Pericardium fibroblast (primary cell): ENCODE measurements around the gene PPP1R7. TPM values are rescaled to one million over a fixed set of nuclear protein-coding genes. Genes with fewer than 3 reads are reported as not detected.

Experiments
- total RNA-seq: library from RNA; depleted of rRNA; stranded (reverse); fragments of >200 nt; gene quantifications from 2 replicates; pipeline ENCODE4 v1.2.3, GENCODE V29; 2015

The PPP1R7 gene, protein sequence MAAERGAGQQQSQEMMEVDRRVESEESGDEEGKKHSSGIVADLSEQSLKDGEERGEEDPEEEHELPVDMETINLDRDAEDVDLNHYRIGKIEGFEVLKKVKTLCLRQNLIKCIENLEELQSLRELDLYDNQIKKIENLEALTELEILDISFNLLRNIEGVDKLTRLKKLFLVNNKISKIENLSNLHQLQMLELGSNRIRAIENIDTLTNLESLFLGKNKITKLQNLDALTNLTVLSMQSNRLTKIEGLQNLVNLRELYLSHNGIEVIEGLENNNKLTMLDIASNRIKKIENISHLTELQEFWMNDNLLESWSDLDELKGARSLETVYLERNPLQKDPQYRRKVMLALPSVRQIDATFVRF
- 40.9 and 74.5 TPM in 2 replicates for total RNA-seq

GRCh38 chr2:241149925-241150659 lies at the start of gene PPP1R7:
PPP1R7 (plus strand) TSS chr2:241150467; CDS start chr2:241150496, 29 bp downstream.

GRCh38 chr2:241102239-241102803 lies 47.9 kb upstream of the PPP1R7 start, which contains the start of gene MTERF4:
MTERF4 (minus strand) TSS chr2:241102287; CDS start chr2:241102273, 14 bp downstream.

GRCh38 chr2:241148891-241149674 lies 1.2 kb upstream of the PPP1R7 start, which contains the start of gene PASK:
PASK (minus strand) TSS chr2:241149472; CDS start chr2:241143032, 6,440 bp downstream.

DNA sequence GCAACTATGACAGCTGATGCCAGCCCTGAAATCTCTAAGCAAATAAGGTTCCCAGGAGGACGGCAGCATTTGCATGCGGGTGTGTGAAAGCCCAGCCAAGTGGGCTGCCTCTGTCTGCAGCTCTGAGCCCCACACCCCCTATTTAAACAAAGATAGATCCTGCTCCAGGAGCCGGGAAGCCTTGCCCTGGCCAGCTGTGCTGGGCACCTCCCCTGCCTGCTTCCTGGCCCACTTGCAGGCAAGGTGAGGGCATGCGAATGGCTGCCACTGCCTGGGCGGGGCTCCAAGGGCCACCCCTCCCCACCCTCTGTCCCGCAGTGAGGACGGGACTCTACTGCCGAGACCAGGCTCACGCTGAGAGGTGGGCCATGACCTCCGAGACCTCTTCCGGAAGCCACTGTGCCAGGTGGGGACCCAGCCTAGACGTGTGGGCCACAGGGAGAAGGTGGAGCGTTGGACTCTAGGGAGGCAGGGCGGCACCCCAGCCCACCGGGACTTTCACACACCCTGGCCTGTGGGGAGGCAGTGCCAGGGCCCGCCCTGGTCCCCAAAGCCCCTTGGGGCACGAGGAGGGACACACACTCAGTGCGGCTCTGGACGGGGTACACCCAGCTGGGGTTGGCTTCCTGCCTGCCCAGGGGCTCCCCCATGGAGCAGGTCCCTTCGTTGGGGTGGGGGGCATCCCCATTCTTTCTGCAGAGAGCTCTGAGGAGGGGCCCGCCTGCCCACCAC lies 38.3 kb downstream of the PPP1R7 start, which contains the start of gene ANO7:
Gene ANO7, plus strand, starts transcription at position 317 of the 732 bp plus-strand sequence. CDS start 1,387 bp downstream, outside the sequence.

Other genes starting within 250 kb of the PPP1R7 start
- gene CROCC2, start 244.1 kb upstream of the PPP1R7 start, total RNA-seq, result not detected in 2 replicates
- gene SNED1, start 151.8 kb upstream of the PPP1R7 start, total RNA-seq, result 17.0 and 27.7 TPM in 2 replicates
- 17.3 and 17.4 TPM in 2 replicates for gene MTERF4, start 48.2 kb upstream of the PPP1R7 start, total RNA-seq
- gene PASK, start 995 bp upstream of the PPP1R7 start, total RNA-seq, result 1.5 and 3.2 TPM in 2 replicates
- 0.51 and 0.70 TPM in 2 replicates for gene ANO7, start 38.2 kb downstream of the PPP1R7 start, total RNA-seq
- 520 and 711 TPM in 2 replicates for gene HDLBP, start 165.2 kb downstream of the PPP1R7 start, total RNA-seq
- gene SEPTIN2, start 165.5 kb downstream of the PPP1R7 start, total RNA-seq, result 289 and 409 TPM in 2 replicates
- gene FARP2, start 205.8 kb downstream of the PPP1R7 start, total RNA-seq, result 33.5 and 54.5 TPM in 2 replicates